ENCODE results near the gene MKNK2.

GRCh38 chr19:2099054-2099501 is 48.0 kb upstream of the MKNK2 start:
- TF ChIP-seq, protein P1, sequence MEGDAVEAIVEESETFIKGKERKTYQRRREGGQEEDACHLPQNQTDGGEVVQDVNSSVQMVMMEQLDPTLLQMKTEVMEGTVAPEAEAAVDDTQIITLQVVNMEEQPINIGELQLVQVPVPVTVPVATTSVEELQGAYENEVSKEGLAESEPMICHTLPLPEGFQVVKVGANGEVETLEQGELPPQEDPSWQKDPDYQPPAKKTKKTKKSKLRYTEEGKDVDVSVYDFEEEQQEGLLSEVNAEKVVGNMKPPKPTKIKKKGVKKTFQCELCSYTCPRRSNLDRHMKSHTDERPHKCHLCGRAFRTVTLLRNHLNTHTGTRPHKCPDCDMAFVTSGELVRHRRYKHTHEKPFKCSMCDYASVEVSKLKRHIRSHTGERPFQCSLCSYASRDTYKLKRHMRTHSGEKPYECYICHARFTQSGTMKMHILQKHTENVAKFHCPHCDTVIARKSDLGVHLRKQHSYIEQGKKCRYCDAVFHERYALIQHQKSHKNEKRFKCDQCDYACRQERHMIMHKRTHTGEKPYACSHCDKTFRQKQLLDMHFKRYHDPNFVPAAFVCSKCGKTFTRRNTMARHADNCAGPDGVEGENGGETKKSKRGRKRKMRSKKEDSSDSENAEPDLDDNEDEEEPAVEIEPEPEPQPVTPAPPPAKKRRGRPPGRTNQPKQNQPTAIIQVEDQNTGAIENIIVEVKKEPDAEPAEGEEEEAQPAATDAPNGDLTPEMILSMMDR (IDR thresholded peaks at IDR 0.05; ENCODE audit: low read depth, low read length), result no peak
- TF ChIP-seq MYC (IDR thresholded peaks at IDR 0.05; ENCODE audit: low read depth, low read length), result no peak

All from NB4 (cell line).